CD4-positive, alpha-beta T cell treated with Interleukin-6 at 100 ng/mL for 8 hours (primary cell): ENCODE data around the gene SLF1.
A peak's percentile ranks its signal among the peaks of the same experiment; 100 is the strongest.

Experiments used
- DNase-seq: peaks from one replicate; pipeline ENCODE4 v3.0.0-alpha.2; 2020; ENCODE audit warnings: mixed read lengths, low spot score

Gene SLF1

DNA sequence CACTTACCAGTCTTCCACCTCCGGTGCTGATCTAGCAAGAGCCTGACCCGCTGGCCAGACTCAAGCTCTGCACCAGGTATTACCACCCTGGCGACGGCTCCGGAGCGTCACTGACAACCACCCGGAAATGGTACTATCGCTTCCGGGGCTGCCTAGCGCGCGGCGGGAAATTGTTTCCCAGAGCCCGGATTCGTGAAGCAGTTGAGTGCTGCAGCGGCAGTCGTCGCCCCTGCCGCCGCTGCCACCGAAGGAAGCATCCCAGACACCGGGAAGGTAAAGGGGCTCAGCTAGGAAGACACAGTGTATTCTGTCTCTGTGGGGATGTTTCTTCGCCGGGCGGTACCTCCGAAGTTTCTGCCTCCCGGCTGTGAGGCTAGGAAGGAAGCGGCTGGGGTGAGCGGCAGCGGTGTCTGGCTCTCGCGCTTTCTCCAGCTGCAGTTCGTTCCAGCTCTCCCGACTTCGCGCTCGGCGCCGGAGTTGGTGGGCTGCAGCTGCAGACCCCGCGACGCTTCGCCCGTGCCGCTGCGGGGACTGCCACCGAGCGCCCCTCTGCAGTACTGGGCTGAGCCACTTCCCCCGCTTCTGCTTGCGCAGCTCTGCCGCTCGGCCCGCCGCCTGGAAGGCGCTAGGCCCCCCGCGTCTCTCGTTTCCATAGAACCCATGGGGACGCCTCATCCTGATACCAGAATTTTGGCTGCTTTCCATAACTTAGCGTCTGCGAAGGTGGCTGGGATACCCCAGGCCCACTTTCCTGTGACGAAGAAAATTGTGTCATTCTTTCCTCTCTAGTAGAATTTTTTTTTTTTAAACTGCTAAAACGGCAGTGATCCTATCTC, at the start of gene SLF1, which contains the start of gene KIAA0825:
SLF1 (plus strand) TSS at position 177 of the 836 bp plus-strand sequence. CDS start 10,142 bp downstream, outside the sequence.
KIAA0825 (minus strand) TSS at position 112 of the 836 bp plus-strand sequence. CDS start 81,478 bp downstream, outside the sequence.
- DNase-seq, result peak; percentile 83

DNA sequence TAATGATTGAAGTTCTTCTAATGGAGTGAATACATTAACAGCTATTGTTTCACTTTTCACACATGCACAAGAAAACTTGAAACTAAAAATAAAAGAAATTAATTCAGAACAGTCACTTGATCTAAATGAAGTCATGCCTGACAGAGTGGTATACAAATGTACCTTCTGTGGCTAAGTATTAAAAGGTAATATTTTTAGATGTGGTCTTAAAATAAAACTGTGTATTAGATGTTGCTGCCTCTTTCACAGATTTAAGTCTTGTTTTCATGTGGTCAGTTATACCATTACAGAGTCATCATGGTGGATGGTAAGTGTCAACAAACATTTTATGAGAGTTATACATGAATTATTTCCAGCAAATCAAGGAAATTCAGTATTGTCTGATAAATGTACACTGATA, 47.1 kb upstream of the SLF1 start:
- no peak for DNase-seq

DNA sequence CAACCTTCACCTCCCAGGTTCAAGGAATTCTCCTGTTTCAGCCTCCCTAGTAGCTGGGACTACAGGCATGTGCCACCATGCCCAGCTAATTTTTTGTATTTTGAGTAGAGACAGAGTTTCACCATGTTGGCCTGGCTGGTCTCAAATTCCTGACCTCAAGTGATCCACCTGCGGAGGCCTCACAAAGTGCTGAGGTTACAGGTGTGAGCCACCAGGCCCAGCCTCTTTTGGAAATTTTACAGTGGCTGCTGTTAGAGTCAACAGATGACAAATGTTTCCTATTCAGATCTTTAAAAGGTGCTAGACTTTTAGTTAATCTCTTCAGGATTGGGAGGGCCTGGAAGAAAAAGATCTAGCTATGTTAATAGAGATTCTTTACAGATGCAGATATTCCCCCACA, 45.1 kb upstream of the SLF1 start:
- DNase-seq, result peak; percentile 3

DNA sequence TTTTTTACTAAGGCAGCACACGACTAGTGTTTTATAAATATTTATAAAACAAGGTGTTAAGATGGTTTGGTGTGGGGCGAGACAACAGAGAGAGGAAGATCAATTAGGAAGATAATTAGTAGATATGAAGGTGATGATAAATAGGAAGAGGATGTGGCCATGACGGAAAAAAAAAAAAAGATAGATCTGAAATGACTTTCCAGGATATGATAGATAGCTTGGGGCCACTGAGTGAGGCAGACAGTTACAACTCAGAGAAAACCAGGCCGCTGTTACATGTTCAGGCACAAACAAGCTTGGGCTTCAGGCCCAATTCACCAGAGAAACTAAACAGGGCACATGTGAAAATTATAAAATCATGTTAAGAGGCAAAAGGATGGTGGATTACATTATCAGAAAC, 43.3 kb upstream of the SLF1 start:
- peak; percentile 28 for DNase-seq

DNA sequence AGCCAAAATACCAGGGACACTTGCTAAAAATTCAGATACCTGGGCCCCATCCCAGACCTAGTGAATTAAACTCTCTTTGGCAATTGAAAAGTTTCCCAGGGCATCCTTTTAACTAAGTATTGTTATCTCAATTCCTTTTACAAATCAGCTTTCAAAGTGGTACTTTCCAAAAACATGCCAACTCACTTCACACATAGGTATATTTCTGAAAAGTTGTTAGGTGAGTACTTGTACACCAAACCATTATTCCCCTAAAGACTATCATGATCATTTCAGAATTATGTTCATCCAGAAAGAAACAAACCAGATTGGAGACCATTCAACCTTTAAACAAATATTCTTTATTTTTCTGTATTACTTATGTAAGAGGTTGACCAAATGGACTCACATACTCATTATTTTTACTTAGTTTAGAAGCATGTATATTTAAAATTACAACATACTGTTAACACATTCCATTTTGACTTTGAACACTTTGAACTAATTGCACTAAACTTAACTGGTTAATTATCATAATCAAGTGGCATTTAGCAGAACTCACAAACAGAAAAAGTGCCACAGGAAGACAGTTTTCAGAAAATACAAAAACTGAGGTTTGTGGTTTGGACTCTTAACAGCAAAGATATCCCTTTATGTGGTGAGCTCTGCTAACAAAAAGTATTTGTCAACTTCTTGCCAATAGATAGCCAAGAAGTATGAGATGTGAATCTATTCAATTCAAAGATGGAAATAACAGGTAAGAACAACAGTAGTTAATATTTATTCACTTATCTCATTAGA, 40.8 kb upstream of the SLF1 start:
- DNase-seq, result peak; percentile 50

GRCh38 chr5:94595281-94595840, 23.1 kb upstream of the SLF1 start:
- DNase-seq, result no peak

- DNase-seq, result no peak
Measured at GRCh38 chr5:94613583-94613982, 4.9 kb upstream of the SLF1 start.

GRCh38 chr5:94614156-94614805, 4.2 kb upstream of the SLF1 start:
- DNase-seq, result no peak

DNA sequence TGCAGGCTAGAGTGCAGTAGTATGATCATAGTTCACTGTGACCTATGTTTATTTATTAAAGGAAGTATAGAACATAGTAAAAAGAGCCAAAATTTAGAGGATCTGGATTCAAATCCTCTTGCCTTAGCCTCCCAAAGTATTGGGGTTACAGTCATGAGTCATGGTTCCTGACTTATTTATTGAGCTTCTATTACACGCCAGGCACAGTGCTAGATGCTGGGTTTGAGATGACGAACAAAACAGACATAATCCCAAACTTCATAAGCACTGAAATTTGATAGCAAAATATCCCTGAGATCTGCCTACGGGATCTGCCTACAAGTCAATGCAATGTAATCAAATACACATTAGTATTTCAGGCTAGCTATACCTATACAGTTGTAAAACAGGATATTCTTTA, 2.6 kb upstream of the SLF1 start:
- no peak for DNase-seq

DNA sequence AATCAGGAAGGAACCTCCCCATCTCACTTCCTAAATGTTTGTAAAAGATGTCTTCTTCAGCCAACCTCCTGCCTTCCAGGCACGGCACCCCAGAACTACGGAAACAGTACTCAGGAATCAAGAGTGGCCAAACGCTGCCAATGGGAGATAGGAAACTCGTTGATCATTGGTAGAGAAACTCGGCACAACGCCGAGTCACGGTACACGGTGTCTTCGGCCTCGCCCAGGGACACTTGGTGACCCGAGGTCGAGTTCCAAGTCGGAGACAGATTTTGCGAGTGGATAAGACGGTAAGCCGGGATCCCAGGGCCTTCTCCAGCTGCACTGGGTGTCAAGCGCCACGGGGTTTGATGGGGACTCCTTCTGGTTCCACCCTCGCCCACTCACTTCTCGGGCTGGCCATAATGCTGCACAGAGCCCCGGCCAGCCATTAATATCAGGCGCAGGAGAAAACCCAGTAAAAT, 408 bp upstream of the SLF1 start:
- peak; percentile 9 for DNase-seq

DNA sequence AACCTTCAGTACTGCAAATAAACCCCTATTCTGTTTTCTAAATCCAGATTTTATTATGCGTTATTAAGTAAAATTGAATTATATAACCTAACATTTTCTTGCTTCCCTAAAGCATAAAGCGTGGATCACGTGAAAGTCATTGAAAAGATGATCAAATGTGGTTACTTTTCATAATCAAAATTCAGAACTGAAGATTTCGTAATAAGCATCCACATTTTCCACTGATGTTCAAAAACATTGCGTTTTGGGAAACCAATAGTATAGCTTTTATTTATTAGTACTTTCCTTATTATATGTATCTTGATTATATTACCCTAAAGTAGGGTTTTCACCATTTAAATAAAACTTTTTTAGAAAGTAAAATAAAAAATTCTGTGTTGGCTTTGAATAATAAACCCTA, 1.8 kb downstream of the SLF1 start:
- DNase-seq, result no peak

DNA sequence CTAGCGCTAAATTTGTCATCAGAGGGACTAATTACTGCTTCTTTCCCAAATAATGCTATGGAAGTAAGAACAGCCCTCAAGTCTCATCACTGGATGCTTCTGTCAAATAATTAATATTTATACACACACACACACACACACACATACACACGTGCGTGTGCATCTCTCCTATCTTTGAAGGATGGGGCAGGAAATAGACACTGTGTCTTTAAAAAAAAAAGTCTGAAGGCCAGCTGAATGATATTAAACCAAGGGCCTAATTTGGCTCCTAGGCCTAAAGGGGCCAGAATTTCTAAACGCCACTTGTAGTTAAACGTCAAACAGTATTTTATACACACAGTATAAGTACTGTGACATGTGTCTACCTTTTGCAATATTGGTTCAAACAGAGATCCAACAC, 3.3 kb downstream of the SLF1 start:
- no peak for DNase-seq

DNA sequence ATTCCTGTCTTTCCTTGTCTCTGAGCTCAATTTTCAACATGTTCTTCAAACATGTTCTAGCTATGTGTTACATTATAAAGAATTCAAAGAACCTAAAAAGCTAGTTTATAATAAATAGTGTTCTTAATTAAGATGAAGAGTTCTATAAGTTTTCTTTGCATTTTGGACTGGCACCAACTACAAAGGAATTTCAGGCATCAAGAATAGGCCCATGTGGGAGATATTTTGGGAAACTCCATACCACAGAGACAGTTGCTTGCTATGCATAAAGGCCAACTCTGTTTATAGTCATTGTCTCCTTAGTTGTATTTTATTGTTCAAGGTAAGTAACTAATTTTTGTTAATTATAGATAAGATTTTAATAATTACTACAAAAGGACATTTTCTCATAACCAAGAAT, 4.5 kb downstream of the SLF1 start:
- DNase-seq, result no peak

GRCh38 chr5:94623877-94624276, 5.4 kb downstream of the SLF1 start:
- DNase-seq, result no peak

GRCh38 chr5:94627191-94627590, 8.7 kb downstream of the SLF1 start:
- no peak for DNase-seq

GRCh38 chr5:94632024-94632423, 13.6 kb downstream of the SLF1 start:
- no peak for DNase-seq

GRCh38 chr5:94640176-94640575, 21.7 kb downstream of the SLF1 start:
- DNase-seq, result no peak

DNA sequence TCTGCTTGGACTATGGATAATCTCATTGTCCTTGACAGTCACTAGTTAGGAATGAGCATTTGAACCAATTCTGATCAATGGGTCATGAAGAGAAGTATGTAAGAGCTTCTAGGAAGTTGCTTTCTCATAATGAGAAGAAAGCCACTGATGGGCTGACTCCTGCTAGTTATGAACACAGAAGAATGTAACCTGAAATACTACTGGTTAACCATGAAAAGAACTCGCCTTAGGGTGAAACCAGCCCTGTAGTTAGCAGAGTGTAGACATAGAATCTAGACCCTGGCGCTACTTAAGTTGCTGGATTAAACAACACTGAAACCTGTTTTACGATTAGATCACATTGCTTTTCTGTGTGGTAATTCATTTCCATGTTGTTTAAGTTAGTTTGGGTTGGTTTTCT, 26.6 kb downstream of the SLF1 start:
- no peak for DNase-seq

DNA sequence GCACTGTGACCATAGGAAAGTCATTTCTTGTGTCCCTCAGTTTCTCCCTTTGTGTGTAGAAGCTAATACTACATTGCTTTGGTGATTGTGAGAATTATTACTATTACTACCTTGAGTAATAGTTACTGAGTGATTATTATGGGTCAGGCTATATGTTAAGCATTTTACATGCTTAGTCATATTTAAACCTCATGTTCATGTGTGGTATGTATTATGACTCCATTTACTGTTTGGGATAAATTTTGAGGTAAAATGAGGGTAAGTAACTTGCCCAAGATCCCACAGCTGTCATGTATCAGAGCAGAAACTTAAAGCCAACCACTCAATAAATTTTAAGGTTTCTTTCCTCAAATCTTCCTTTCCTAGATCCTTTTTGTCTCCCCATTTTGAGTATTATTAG, 28.3 kb downstream of the SLF1 start:
- DNase-seq, result no peak

DNA sequence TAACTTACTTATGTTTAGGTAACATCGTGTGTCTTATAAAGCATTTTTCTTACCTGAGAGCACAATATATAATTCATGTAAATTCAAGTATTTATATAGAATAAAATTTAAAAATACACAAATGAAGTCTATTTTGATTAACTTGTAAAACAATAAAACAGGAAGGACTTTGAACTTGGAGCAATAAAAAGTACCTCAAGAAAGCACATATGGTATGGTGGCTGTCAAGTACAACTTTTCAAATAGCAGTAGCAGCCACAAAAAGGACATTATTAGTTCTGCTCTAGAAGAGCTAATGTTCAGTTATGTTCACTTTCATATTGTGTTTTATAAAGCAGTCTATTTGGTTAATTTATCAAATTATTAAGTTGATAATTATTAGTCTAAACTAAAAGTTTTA, 31.4 kb downstream of the SLF1 start:
- no peak for DNase-seq

- DNase-seq, result no peak
Measured at GRCh38 chr5:94658272-94658671, 39.8 kb downstream of the SLF1 start.

DNA sequence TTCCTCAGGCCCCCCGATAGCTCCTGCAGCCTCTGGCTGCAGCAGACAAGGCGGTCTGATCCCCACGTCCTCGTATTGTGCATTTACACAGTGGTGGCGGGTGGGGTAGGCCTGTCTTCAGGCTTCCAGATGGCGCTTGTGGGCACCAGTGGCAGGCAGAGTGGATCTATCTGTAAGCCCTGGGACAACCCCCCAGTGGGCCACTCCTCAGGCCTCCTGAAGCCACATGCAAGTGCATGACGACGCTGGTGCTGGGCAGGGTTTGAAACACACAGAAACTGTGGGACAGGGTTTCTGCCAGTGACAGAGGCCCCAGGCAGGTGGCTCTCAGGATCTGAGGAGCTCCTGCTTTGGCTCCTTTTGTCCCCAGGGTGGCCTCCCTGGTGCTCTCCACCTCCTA, 42.0 kb downstream of the SLF1 start:
- no peak for DNase-seq
